Subcutaneous abdominal adipose tissue (tissue), 5 donors: ENCODE measurements around the gene HES1.

Source experiments
- H3K27ac ChIP-seq: one replicate; pipeline ENCODE4 v1.7.0; 2013; ENCODE audit warnings: low read depth, mild to moderate bottlenecking, inconsistent platforms, low read length, moderate library complexity
- H3K27me3 ChIP-seq, 5 donors: one replicate each; pipeline ENCODE4 v1.7.0; 2013; ENCODE audit warnings: low read length in 5 of 5, inconsistent platforms in 1 of 5; ENCODE audit not compliant: control insufficient read depth in 5 of 5, insufficient read depth in 4 of 5
- H3K36me3 ChIP-seq, 5 donors: one replicate each; pipeline ENCODE4 v1.7.0; 2013; ENCODE audit warnings: low read length in 5 of 5; ENCODE audit not compliant: control insufficient read depth in 5 of 5, insufficient read depth in 5 of 5
- H3K4me1 ChIP-seq, 5 donors: one replicate each; pipeline ENCODE4 v1.7.0; 2013; ENCODE audit warnings: low read length in 5 of 5, mild to moderate bottlenecking in 3 of 5, moderate library complexity in 1 of 5; ENCODE audit not compliant: control insufficient read depth in 5 of 5, insufficient read depth in 5 of 5
- H3K4me3 ChIP-seq, 5 donors: one replicate each; pipeline ENCODE4 v1.7.0; 2013; ENCODE audit warnings: low read length in 5 of 5, low read depth in 1 of 5
- H3K9ac ChIP-seq, 5 donors: one replicate each; pipeline ENCODE4 v1.7.0; 2013; ENCODE audit warnings: low read length in 5 of 5, mild to moderate bottlenecking in 4 of 5, moderate library complexity in 3 of 5
- H3K9me3 ChIP-seq, 5 donors: one replicate each; pipeline ENCODE4 v1.7.0; 2013; ENCODE audit warnings: low read length in 5 of 5; ENCODE audit not compliant: control insufficient read depth in 5 of 5
- donor health status: healthy.
- donor health status: healthy.
- donor health status: healthy.
- donor health status: healthy.
- donor health status: healthy.

HES1 gene

GRCh38 chr3:194101592-194102432 lies 34.1 kb upstream of the HES1 start:
- H3K4me1 ChIP-seq, result peaks cover 12 to 26% (median 20%) of the 10 kb centered on the region in 5 donors
- no peaks in the 10 kb centered on the region for H3K9me3 ChIP-seq
- H3K27ac ChIP-seq, result no peak overlapping the region
- no peaks in the 10 kb centered on the region for H3K36me3 ChIP-seq
- peaks cover 0 to 18% (median 0%) of the 10 kb centered on the region in 5 donors for H3K27me3 ChIP-seq
- H3K9ac ChIP-seq, result no peak overlapping the region
- no peak overlapping the region for H3K4me3 ChIP-seq

- no peaks in the 10 kb centered on the region for H3K9me3 ChIP-seq
- peaks cover 0 to 18% (median 0%) of the 10 kb centered on the region in 5 donors for H3K27me3 ChIP-seq
- no peak overlapping the region for H3K9ac ChIP-seq
- H3K36me3 ChIP-seq, result no peaks in the 10 kb centered on the region
- no peak overlapping the region for H3K27ac ChIP-seq
- H3K4me3 ChIP-seq, result no peak overlapping the region
- peaks cover 11 to 20% (median 16%) of the 10 kb centered on the region in 5 donors for H3K4me1 ChIP-seq
These were observed 33.5 kb upstream of the HES1 start for GRCh38 chr3:194102436-194102835.

GRCh38 chr3:194103505-194103904 lies 32.4 kb upstream of the HES1 start:
- Histone ChIP-seq H3K36me3 (no peaks in the 10 kb centered on the region), H3K27ac (no peak overlapping the region), H3K9ac (no peak overlapping the region), H3K27me3 (peaks cover 0 to 18% (median 0%) of the 10 kb centered on the region in 5 donors), H3K4me3 (no peak overlapping the region), H3K9me3 (no peaks in the 10 kb centered on the region), H3K4me1 (peaks cover under 1 to 9% (median 5%) of the 10 kb centered on the region in 5 donors)

- peaks cover 0 to 4% (median 0%) of the 10 kb centered on the region in 5 donors for H3K4me1 ChIP-seq
- H3K9me3 ChIP-seq, result no peaks in the 10 kb centered on the region
- no peak overlapping the region for H3K9ac ChIP-seq
- H3K36me3 ChIP-seq, result no peaks in the 10 kb centered on the region
- peaks cover 0 to 14% (median 0%) of the 10 kb centered on the region in 5 donors for H3K27me3 ChIP-seq
- H3K4me3 ChIP-seq, result no peak overlapping the region
- no peak overlapping the region for H3K27ac ChIP-seq
These were observed 31.8 kb upstream of the HES1 start for GRCh38 chr3:194103983-194104751.

- H3K9me3 ChIP-seq, result no peaks in the 10 kb centered on the region
- peaks cover 0 to 14% (median 0%) of the 10 kb centered on the region in 5 donors for H3K27me3 ChIP-seq
These were observed 30.7 kb upstream of the HES1 start for GRCh38 chr3:194105292-194105691.

GRCh38 chr3:194107107-194107506 lies 28.8 kb upstream of the HES1 start:
- Histone ChIP-seq H3K27me3 (peaks cover 0 to under 1% (median 0%) of the 10 kb centered on the region in 5 donors), H3K27ac (no peak overlapping the region), H3K4me3 (no peak overlapping the region), H3K4me1 (peaks cover 0 to 3% (median 0%) of the 10 kb centered on the region in 5 donors), H3K9me3 (no peaks in the 10 kb centered on the region), H3K9ac (no peak overlapping the region), H3K36me3 (no peaks in the 10 kb centered on the region)

More at GRCh38 chr3:194105292-194105691, 30.7 kb upstream of the HES1 start:
- H3K4me1 ChIP-seq, result peaks cover 0 to 3% (median 0%) of the 10 kb centered on the region in 5 donors
- H3K4me3 ChIP-seq, result no peak overlapping the region
- no peaks in the 10 kb centered on the region for H3K36me3 ChIP-seq
- no peak overlapping the region for H3K9ac ChIP-seq
- H3K27ac ChIP-seq, result no peak overlapping the region

GRCh38 chr3:194109192-194109863 lies 26.6 kb upstream of the HES1 start:
- Histone ChIP-seq H3K27me3 (no peaks in the 10 kb centered on the region), H3K36me3 (no peaks in the 10 kb centered on the region), H3K9ac (no peak overlapping the region), H3K4me3 (no peak overlapping the region), H3K9me3 (no peaks in the 10 kb centered on the region), H3K4me1 (peaks cover 0 to 2% (median 0%) of the 10 kb centered on the region in 5 donors), H3K27ac (no peak overlapping the region)

GRCh38 chr3:194110483-194110882 lies 25.5 kb upstream of the HES1 start:
- H3K4me1 ChIP-seq, result no peaks in the 10 kb centered on the region
- no peaks in the 10 kb centered on the region for H3K27me3 ChIP-seq
- no peak overlapping the region for H3K27ac ChIP-seq
- H3K36me3 ChIP-seq, result no peaks in the 10 kb centered on the region
- no peak overlapping the region for H3K9ac ChIP-seq
- H3K4me3 ChIP-seq, result no peak overlapping the region
- no peaks in the 10 kb centered on the region for H3K9me3 ChIP-seq

GRCh38 chr3:194111336-194111735 lies 24.6 kb upstream of the HES1 start:
- H3K9ac ChIP-seq, result no peak overlapping the region
- no peaks in the 10 kb centered on the region for H3K27me3 ChIP-seq
- no peaks in the 10 kb centered on the region for H3K4me1 ChIP-seq
- no peak overlapping the region for H3K4me3 ChIP-seq
- no peaks in the 10 kb centered on the region for H3K9me3 ChIP-seq
- no peaks in the 10 kb centered on the region for H3K36me3 ChIP-seq
- H3K27ac ChIP-seq, result no peak overlapping the region
